Loucy (cell line): Measurements from ENCODE around the gene SPINK14.

Source experiments
- H2AFZ ChIP-seq: fragments of 200-600 bp; sonication (generic); 2 replicates; pipeline ENCODE4 v1.6.0; 2016; ENCODE audit warnings: antibody characterized with exemption, mild to moderate bottlenecking, low read length, moderate library complexity
- H3F3A ChIP-seq: fragments of 200-600 bp; 2 replicates; pipeline ENCODE4 v1.6.0; 2016; ENCODE audit warnings: antibody characterized with exemption, low read depth, mild to moderate bottlenecking
- H3K27me3 ChIP-seq: fragments of 200-600 bp; sonication (generic); 2 replicates; pipeline ENCODE4 v1.6.1; 2014; ENCODE audit warnings: low read length, mild to moderate bottlenecking; ENCODE audit not compliant: insufficient read depth, poor library complexity, severe bottlenecking
- H3K36me3 ChIP-seq: fragments of 200-600 bp; sonication (generic); 2 replicates; pipeline ENCODE4 v1.6.1; 2016; ENCODE audit warnings: low read length; ENCODE audit not compliant: insufficient read depth
- H3K4me1 ChIP-seq: fragments of 200-600 bp; sonication (generic); 2 replicates; pipeline ENCODE4 v1.5.1; 2014; ENCODE audit warnings: low read length, mild to moderate bottlenecking; ENCODE audit not compliant: insufficient read depth, poor library complexity, severe bottlenecking
- H3K4me2 ChIP-seq: fragments of 200-600 bp; sonication (generic); 2 replicates; pipeline ENCODE4 v1.6.0; 2014; ENCODE audit warnings: antibody characterized with exemption, low read length, low read depth, mild to moderate bottlenecking; ENCODE audit not compliant: poor library complexity, severe bottlenecking
- H3K4me3 ChIP-seq: fragments of 200-600 bp; sonication (generic); 2 replicates; pipeline ENCODE4 v1.5.1; 2014; ENCODE audit warnings: low read length, mild to moderate bottlenecking, mixed read lengths; ENCODE audit not compliant: poor library complexity, severe bottlenecking
- H3K79me2 ChIP-seq: fragments of 200-600 bp; sonication (generic); 2 replicates; pipeline ENCODE4 v1.6.1; 2014; ENCODE audit warnings: low read length; ENCODE audit not compliant: insufficient read depth
- H3K9ac ChIP-seq: fragments of 200-600 bp; sonication (generic); 2 replicates; pipeline ENCODE4 v1.6.0; 2014; ENCODE audit warnings: mild to moderate bottlenecking, low read depth, low read length, moderate library complexity; ENCODE audit not compliant: poor library complexity, severe bottlenecking
- H3K9me2 ChIP-seq: fragments of 200-600 bp; sonication (generic); replicated peaks from 2 replicates; pipeline ENCODE4 v1.6.1; 2016; ENCODE audit warnings: low read depth, low read length, mixed read lengths
- H3K9me3 ChIP-seq: fragments of 200-600 bp; sonication (generic); 2 replicates; pipeline ENCODE4 v1.6.1; 2014; ENCODE audit warnings: mild to moderate bottlenecking, antibody characterized with exemption, low read length, low read depth; ENCODE audit not compliant: insufficient read depth
- H4K20me1 ChIP-seq: fragments of 200-600 bp; sonication (generic); 2 replicates; pipeline ENCODE4 v1.6.0; 2014; ENCODE audit warnings: antibody characterized with exemption, low read length, mild to moderate bottlenecking; ENCODE audit not compliant: insufficient read depth, poor library complexity, severe bottlenecking
- CTCF ChIP-seq: fragments of 200-600 bp; sonication (generic); conservative IDR thresholded peaks from 2 replicates; pipeline ENCODE4 v1.5.1; 2014; ENCODE audit warnings: mild to moderate bottlenecking, antibody characterized with exemption, low read length
- EZH2phosphoT487 ChIP-seq: fragments of 200-600 bp; IDR thresholded peaks from 2 replicates; pipeline ENCODE4 v1.6.1; 2018; ENCODE audit warnings: antibody characterized with exemption, mild to moderate bottlenecking, moderate library complexity, borderline replicate concordance

The SPINK14 gene

GRCh38 chr5:148172377-148172776, 4.0 kb downstream of the SPINK14 start:
- H3K4me1 ChIP-seq = no peaks in the 10 kb centered on the region
- no peak overlapping the region for H3K4me3 ChIP-seq
- no peaks in the 10 kb centered on the region for H3K9me3 ChIP-seq
- H3K27me3 ChIP-seq = no peaks in the 10 kb centered on the region
- H3F3A ChIP-seq = no peaks in the 10 kb centered on the region
- H3K4me2 ChIP-seq = no peak overlapping the region
- no peaks in the 10 kb centered on the region for H3K9me2 ChIP-seq
- no peaks in the 10 kb centered on the region for H4K20me1 ChIP-seq
- TF ChIP-seq EZH2phosphoT487 (no peak), CTCF (no peak)
- no peak overlapping the region for H2AFZ ChIP-seq
- no peak overlapping the region for H3K9ac ChIP-seq
- H3K36me3 ChIP-seq = no peaks in the 10 kb centered on the region
- no peaks in the 10 kb centered on the region for H3K79me2 ChIP-seq

- no peaks in the 10 kb centered on the region for H3K79me2 ChIP-seq
- no peaks in the 10 kb centered on the region for H3K4me1 ChIP-seq
- H3K9ac ChIP-seq = no peak overlapping the region
- H3K4me3 ChIP-seq = no peak overlapping the region
- no peaks in the 10 kb centered on the region for H3F3A ChIP-seq
- no peaks in the 10 kb centered on the region for H4K20me1 ChIP-seq
- TF ChIP-seq EZH2phosphoT487 = no peak
- TF ChIP-seq CTCF = no peak
- H3K27me3 ChIP-seq = no peaks in the 10 kb centered on the region
- H3K9me3 ChIP-seq = no peaks in the 10 kb centered on the region
- H3K9me2 ChIP-seq = no peaks in the 10 kb centered on the region
- no peak overlapping the region for H2AFZ ChIP-seq
- H3K4me2 ChIP-seq = no peak overlapping the region
- H3K36me3 ChIP-seq = no peaks in the 10 kb centered on the region
These were observed 8.1 kb downstream of the SPINK14 start for GRCh38 chr5:148176480-148176879.

- H3K4me2 ChIP-seq = no peak overlapping the region
- no peaks in the 10 kb centered on the region for H4K20me1 ChIP-seq
- no peaks in the 10 kb centered on the region for H3K36me3 ChIP-seq
- H2AFZ ChIP-seq = no peak overlapping the region
- no peaks in the 10 kb centered on the region for H3K4me1 ChIP-seq
- H3K9me2 ChIP-seq = no peaks in the 10 kb centered on the region
- H3F3A ChIP-seq = no peaks in the 10 kb centered on the region
- H3K79me2 ChIP-seq = no peaks in the 10 kb centered on the region
- no peaks in the 10 kb centered on the region for H3K27me3 ChIP-seq
- no peaks in the 10 kb centered on the region for H3K9me3 ChIP-seq
- H3K9ac ChIP-seq = no peak overlapping the region
- TF ChIP-seq CTCF (no peak), EZH2phosphoT487 (no peak)
- H3K4me3 ChIP-seq = no peak overlapping the region
These were observed 8.9 kb downstream of the SPINK14 start for GRCh38 chr5:148177207-148177606.
